DMS114 treated with DMSO at 0.1 percent for 48 hours (cell line): Measurements from ENCODE around the gene RNF166.
A peak's percentile ranks its signal among the peaks of the same experiment; 100 is the strongest.
"Not testable (repeated sequence)": the region's sequence is repeated elsewhere in the genome, so short reads cannot be mapped to it uniquely, and the experiment has no call there.

Source experiments
- DNase-seq: peaks from one replicate; lab custom pipeline; 2025; ENCODE audit not compliant: unreplicated experiment; lab: John Stamatoyannopoulos, UW

The RNF166 gene

DNA sequence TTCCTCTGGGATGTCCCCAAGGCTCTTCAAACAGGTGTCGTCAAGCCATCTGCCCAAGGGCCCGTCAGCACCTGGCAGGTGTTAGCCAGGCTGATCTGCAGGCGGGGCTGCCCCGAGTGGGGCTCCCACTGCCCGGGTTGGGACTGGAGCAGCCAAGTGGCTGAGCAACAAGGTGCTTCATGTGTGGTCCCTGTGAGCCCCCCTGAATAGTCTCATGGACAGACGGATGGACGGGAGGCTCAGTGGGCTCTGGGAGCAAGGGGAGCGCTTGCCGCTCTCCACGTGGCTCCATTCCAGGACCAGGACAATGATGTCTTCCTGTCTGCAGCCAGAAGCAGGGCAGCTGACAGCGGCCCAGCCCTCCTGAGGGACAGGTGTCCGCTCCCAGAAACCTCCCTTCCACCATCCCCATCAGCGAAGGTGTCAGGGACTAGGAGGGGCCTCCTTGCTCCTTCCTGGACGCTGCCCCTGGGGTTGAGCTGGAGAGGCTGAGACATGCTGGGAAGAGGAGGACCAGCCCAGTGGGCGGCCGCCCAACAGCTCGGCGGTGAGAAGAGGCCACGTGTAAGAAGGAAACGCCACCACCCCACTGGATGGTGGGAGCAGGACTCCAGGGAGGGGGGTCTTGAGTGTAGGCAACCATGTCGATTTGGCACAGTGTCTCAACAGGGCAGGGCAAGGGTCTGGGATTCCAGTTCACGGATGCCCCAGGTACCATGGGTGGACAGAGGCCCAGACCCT lies 29.5 kb downstream of the RNF166 start:
- DNase-seq: no peak

DNA sequence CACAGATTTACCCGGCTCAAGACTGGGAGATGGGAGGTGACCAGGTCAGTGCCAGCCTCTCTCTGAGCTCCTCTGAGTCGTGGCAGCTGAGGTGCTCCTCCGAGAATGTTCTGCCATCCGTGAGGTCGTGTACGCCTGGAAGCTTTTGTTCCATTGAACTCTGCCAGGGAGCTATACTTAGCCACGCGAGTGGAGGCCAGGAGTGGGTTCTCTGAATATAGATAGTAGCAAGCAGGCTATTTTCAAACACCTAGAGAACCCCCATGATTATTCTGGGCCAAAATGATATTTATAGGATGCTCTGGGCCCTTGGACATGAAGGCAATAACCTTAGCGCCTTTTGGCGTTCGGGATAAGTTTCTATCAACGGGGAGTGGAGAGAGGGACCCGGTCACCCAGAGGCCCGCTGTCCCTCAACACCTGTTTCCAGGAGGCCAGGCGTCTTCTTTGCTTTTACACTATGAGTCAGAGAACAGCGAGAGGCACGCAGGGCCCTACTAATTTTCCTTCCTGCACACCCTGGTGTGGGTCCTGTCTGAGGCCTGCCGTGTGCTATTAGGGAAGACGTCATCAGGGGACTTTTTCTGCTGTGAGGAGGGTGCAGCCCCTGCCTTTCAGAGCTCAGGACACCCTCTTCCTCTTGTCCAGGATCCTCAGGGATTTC lies 32.4 kb downstream of the RNF166 start:
- DNase-seq: no peak

GRCh38 chr16:88672776-88673175 lies 33.4 kb downstream of the RNF166 start:
- DNase-seq: no peak

GRCh38 chr16:88671806-88672205 lies 34.4 kb downstream of the RNF166 start:
- no peak for DNase-seq

GRCh38 chr16:88669980-88670379 lies 36.2 kb downstream of the RNF166 start:
- no peak for DNase-seq

GRCh38 chr16:88669493-88669892 lies 36.7 kb downstream of the RNF166 start:
- DNase-seq: not testable (repeated sequence)

DNA sequence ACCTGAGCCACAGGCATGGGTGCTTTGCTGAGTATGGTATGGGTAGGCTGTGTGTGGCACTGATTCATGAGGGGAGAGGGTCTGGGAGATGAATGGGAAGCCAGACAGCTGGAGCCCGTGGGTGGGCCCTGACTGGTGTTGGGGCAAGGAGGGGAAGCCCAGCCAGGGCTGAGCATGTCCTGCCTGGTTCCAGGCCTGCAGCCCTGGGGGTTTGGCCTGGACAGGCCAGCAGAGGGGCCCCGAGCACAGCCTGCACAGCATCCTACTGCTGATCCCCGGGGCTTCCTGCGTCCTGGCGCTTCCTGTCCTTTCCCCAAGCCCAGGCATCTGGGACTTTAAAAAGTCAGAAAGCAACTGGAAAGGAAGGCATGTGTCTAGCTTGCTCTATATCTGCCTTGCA lies 38.7 kb downstream of the RNF166 start:
- DNase-seq: no peak

DNA sequence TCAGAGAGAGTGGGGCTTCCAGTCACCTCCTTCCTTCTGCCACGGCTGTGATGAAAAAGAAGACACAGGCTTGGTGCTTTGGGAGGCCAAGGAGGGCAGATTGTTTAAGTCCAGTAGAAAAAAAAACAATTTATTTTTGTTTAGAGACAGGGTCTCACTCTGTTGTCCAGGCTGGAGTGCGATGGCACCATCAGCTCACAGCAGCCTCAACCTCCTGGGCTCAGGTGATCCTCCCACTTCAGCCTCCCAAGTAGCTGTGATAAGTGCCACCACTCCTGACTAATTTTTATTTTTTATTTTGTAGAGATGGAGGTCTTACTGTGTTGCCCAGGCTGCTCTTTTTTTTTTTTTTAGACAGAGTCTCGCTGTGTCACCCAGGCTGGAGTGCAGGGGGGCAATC lies 40.6 kb downstream of the RNF166 start:
- no peak for DNase-seq

GRCh38 chr16:88665148-88665547 lies 41.1 kb downstream of the RNF166 start:
- DNase-seq: no peak

GRCh38 chr16:88662843-88663606 lies 43.2 kb downstream of the RNF166 start, which contains the start of gene MVD:
Gene MVD (minus strand): TSS chr16:88663091. CDS start chr16:88663080, 11 bp downstream.
- peak; percentile 93 for DNase-seq

DNA sequence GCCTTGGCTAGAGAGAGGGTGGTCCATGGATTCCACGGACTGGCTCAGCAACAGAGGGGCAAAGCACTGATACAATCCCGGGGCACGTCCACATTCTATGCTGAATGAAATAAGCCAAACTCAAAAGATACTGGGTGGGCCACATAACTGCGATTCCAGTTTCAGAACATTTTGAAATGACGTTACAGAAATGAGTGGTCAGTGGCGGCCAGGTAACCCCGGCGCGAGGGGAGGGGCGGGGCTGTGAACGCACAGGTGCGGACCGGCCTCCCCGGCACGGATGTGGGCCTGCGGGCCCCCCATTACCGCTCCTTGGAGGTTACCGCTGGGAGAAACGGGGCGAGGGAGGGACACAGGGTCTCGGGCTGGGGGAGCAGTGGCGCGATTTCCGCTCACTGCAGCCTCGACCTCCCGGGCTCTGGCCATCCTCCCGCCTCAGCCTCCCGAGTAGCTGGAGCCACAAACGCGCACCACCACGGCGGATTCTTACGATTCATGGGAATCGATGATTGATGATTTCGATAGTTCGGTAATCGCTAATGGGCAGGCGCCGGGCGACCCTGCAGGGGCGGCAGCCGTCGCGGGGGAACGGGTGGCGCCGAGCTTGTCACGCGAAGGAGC lies 43.9 kb downstream of the RNF166 start:
- DNase-seq: no peak

GRCh38 chr16:88661468-88661867 lies 44.7 kb downstream of the RNF166 start:
- no peak for DNase-seq

- DNase-seq: no peak
Observed at GRCh38 chr16:88659160-88659559, 47.0 kb downstream of the RNF166 start.

DNA sequence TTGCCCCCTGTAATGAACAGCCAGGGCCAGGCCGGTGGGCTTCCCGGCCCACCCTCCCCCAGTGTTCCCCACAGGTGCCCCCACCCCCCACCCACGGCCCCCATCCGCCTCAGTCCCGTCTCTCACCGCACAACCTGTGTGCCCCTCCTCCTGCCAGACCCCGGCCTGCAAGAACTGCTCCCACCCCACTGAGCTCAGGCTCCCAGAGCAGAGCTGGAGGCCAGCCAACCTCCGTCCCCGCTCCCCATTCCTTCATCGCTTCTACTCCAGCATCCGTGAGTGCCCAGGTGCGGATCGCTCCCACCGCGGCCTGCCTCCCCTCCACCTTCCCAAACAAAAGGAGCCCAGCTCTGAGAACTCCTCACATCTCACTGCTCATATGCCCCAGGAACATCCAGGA lies 47.5 kb downstream of the RNF166 start:
- DNase-seq: no peak

- no peak for DNase-seq
Observed at GRCh38 chr16:88657371-88657770, 48.8 kb downstream of the RNF166 start.

DNA sequence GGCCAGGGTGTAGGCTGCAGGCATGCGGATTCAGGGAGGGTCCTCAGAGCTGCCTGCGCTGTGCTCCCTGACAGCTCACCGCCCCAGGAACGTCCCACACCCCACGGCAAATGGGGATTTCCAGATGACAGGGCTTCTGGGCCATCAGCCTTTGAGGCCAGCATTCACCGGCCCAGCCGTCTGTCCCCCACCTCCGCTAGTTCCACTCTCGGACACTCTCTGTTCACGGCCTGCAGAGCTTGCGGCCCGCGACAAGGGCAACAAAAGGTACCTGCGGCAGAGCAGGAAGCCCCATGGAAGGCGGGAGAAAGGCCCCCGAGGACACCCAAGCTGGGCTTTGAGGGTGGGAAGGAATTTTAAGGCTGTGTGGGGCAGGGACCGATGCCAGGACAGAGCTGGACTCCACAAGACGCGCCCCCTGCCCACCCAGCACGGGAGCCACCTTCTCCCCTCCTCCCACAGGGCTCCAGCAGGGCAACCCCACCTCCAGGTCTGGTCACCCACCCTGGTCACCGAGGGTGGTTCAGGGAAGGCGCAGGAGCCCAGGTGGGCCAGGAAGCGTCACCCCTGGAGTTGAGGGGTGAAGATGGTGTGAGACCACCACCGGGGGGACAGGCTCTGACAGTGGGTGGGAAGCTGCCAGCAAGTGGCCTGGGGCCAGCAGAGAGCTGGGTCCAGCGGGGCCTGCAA lies 49.8 kb downstream of the RNF166 start:
- no peak for DNase-seq

DNA sequence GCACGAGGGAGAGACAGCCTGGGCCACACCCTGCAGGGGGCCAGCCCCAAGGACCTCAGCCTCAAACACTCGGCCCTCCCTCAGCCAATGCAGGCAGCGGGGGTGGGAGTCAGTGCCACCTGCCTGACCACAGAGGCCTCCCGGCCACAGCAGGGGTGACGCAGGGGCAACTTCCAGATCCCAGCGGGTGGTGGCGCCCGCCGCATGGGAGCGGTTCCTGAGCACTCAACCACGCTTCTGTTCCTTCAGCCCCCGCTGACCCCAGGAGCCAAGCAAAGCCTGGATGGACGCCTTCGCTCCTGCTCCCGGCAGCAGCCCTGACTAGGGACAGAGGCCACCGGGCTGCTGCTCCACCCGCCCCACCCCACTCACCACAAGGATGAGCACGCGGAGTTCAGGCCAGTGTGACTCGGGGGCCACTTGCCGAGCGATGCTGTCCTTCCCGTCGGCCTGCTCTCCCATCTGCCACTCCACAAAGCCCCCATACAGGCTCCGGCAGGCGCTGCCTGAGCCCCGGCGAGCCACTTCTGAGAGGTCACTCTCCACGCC lies 50.4 kb downstream of the RNF166 start:
- DNase-seq: no peak

- DNase-seq: no peak
Observed at GRCh38 chr16:88655053-88655732, 51.0 kb downstream of the RNF166 start.

GRCh38 chr16:88654363-88655052 lies 51.7 kb downstream of the RNF166 start:
- DNase-seq: no peak
